ENCODE measurements around the gene MACF1. TPM values are rescaled to one million over a fixed set of nuclear protein-coding genes. Genes with fewer than 3 reads are reported as not detected.

Gene MACF1
- total and polyA plus RNA-seq, 12 donors = 85.3 to 379 (median 305) TPM

DNA sequence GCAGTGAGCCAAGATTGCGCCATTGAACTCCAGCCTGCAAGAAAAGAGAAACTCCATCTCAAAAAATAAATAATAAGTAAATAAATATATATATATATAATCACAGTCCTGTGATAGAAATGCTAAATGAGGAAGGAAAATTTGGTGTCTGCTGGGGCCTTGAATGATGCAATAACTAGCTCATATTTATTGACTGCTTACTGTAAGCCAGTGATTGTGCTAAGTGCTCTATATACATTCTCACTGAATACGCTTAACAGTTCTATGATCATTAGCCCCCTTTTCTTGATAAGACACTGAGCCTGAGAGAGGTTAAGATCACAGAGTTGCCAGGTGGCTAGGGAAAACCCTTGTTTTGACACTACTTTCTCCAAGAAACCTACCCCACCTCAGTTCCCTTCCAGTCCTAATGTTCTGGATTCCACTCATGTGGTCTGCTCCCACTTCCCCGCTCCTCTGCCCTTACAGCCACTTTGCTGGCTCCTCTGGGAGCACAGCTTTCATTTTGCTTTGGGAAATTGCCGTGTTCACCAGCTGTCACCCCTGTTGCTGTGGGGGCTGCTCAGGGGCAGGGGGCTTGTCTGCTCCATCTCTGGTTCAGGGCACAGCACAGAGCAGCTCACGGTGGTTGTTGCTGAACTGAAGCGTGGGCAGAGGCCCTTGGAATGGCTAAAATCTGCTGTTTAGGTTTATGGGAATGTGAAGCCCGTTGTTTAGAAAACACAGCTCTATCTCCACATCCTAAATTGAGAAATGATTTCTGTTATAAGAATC lies 284.5 kb downstream of the MACF1 start:
- TF ChIP-seq, protein P1, sequence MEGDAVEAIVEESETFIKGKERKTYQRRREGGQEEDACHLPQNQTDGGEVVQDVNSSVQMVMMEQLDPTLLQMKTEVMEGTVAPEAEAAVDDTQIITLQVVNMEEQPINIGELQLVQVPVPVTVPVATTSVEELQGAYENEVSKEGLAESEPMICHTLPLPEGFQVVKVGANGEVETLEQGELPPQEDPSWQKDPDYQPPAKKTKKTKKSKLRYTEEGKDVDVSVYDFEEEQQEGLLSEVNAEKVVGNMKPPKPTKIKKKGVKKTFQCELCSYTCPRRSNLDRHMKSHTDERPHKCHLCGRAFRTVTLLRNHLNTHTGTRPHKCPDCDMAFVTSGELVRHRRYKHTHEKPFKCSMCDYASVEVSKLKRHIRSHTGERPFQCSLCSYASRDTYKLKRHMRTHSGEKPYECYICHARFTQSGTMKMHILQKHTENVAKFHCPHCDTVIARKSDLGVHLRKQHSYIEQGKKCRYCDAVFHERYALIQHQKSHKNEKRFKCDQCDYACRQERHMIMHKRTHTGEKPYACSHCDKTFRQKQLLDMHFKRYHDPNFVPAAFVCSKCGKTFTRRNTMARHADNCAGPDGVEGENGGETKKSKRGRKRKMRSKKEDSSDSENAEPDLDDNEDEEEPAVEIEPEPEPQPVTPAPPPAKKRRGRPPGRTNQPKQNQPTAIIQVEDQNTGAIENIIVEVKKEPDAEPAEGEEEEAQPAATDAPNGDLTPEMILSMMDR (IDR thresholded peaks at IDR 0.05) = no peak
- WGBS, 2 donors = 59 to 71% methylated on average over 7 of the region's 7 CpGs
- Histone ChIP-seq H3K27me3 (peaks cover 6 to 35% (median 25%) of the 10 kb centered on the region in 7 donors), H3K36me3 (peaks cover 0 to 45% (median 31%) of the 10 kb centered on the region in 9 donors), H3K27ac (peak overlapping the region in 1 of 10 donors; percentile 48), H3K4me3 (no peak overlapping the region), H3K4me1 (peaks cover 0 to 20% (median 10%) of the 10 kb centered on the region in 9 donors), H3K9me3 (no peaks in the 10 kb centered on the region)
- intact Hi-C loops (cut with DNase I) = loop anchor here in 1 of 10 donors (10.0 kb wide), 1 partner anchor 46 kb away; no protein-coding TSS in a partner anchor
- ATAC-seq = no peak
- DNase-seq = no peak

DNA sequence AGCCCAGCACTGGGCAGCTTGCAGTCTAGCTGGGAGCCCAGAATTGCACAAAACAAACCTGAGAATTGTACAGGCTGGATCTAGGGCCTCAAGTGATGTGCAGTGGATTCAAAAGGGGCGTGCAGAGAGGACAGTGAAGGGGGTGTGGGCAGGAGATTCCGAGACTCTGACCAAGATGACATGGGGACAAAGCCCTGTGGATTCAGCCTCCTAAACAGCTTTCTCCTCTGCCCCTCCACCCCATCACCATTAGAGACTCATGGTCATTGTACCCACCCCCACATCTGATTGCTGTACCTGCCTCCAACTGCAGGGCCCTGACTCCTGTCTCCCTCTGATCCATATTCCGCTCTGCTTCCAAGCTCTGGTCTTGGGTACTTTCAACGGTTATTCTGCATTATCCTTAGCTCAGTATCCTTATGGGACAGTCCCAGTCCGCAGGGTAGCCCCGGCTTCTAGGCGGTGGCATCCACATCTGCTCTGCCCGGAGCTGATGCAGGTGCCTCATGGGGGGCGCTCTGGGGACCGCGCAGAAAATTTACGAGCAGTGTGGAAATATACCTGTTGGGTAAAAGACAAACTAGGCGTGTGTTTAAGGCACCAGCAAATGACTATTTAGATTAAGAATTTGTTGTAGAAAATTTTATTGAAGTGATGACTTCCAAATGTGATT lies 285.2 kb downstream of the MACF1 start:
- ATAC-seq (no peak), DNase-seq (no peak)
- Histone ChIP-seq H3K36me3 (peaks cover 0 to 37% (median 27%) of the 10 kb centered on the region in 9 donors), H3K4me1 (peaks cover 0 to 20% (median 10%) of the 10 kb centered on the region in 9 donors), H3K27ac (peak overlapping the region in 1 of 10 donors; percentile 48), H3K27me3 (peaks cover 6 to 42% (median 25%) of the 10 kb centered on the region in 7 donors), H3K9me3 (no peaks in the 10 kb centered on the region), H3K4me3 (no peak overlapping the region)
- intact Hi-C loops (cut with DNase I) = loop anchor here in 1 of 10 donors (10.0 kb wide), 1 partner anchor 45 kb away; no protein-coding TSS in a partner anchor
- WGBS, 2 donors = 61 to 67% methylated on average over 13 of the region's 13 CpGs
- TF ChIP-seq, protein P1 (IDR thresholded peaks at IDR 0.05) = no peak

DNA sequence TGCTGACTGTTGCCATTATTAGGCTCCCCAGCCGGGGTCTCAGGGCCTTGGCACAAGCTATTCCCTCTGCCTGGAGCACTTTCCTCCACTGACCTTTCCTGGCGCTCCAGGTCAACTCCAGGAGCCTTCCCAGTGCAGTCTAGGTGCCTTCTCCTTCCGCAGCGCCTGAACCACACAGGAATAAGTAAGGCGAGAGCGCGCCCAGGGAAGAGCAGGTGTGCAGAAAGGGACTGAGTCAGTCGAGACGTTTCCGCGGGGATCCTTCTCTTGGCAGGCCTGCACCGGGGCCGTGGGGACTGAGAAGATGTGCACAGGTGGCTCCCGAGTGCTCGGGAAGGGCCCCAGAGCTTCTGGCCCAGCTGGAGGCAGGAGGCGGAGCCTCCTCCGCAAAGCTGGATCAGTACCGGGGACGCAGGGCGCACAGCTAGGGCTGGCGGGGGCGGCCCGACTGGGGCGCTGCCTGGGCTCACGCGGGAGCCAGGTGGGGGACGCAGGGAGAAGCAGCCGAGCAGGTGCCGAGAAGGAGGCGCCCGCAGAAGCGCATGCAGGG lies 286.2 kb downstream of the MACF1 start:
- Histone ChIP-seq H3K4me3 (peak overlapping the region; percentile 14 to 57 (median 50)), H3K27me3 (peaks cover 6 to 43% (median 25%) of the 10 kb centered on the region in 7 donors), H3K9me3 (no peaks in the 10 kb centered on the region), H3K4me1 (peaks cover 0 to 11% (median 7%) of the 10 kb centered on the region in 9 donors), H3K27ac (no peak overlapping the region), H3K36me3 (peaks cover 0 to 28% (median 17%) of the 10 kb centered on the region in 9 donors)
- ATAC-seq (peak in 5 of 8 donors; percentile 9 to 34 (median 18)), DNase-seq (no peak)
- intact Hi-C loops (cut with DNase I) = no loop called here
- WGBS, 2 donors = 14 to 16% methylated on average over 32 of the region's 32 CpGs
- TF ChIP-seq, protein P1 (IDR thresholded peaks at IDR 0.05) = no peak

All from heart right ventricle (tissue), 16 donors.